K562 (cell line): Measurements from ENCODE around the gene SV2C. TPM values are rescaled to one million over a fixed set of nuclear protein-coding genes. Genes with fewer than 3 reads are reported as not detected.

Source experiments
- ATAC-seq: fragments of 200-7000 bp; cut with Tn5 transposase; 3 replicates; pipeline ENCODE4 v1.9.1; 2020; ENCODE audit warnings: moderate library complexity
- BruUV-seq: library from RNA; stranded (reverse); fragments of 400-500 nt; replicated peaks from 2 replicates; lab custom pipeline; 2021; lab: Mats Ljungman, UMichigan
- CTCF ChIA-PET: fragments of 300-600 bp; formaldehyde crosslinking; extraction: SDS; loops from one replicate; lab custom pipeline; 2021; ENCODE audit warnings: low intra/inter-chr PET ratio; lab: Yijun Ruan, JAX
- POLR2A ChIA-PET: fragments of 300-600, 350-650 bp; sonication (Branson Sonifier 250); formaldehyde crosslinking; extraction: SDS; loops from one replicate; lab custom pipeline; 2021; ENCODE audit warnings: antibody characterized with exemption, inconsistent platforms; lab: Yijun Ruan, JAX
- DNase-seq, 4 experiments: peaks; one replicate each; pipeline versions ENCODE4 v3.0.0 to v3.0.0-alpha.2; 2011 to 2018; ENCODE audit warnings: low spot score in 3 of 4, mixed read lengths in 3 of 4; ENCODE audit errors: extremely low read depth in 1 of 4
- FAIRE-seq: peaks from 2 replicates; lab custom pipeline; 2011; peaks lifted over from hg19 to GRCh38; lab: Jason Lieb, UNC
- H2AFZ ChIP-seq: 2 replicates; pipeline ENCODE4 v1.6.0; 2011; ENCODE audit warnings: low read depth, low read length, control low read depth, inconsistent platforms
- H3K27ac ChIP-seq: fragments of 200-600 bp; 3 replicates; pipeline ENCODE4 v1.8.0; 2011; ENCODE audit warnings: low read depth, mild to moderate bottlenecking, control low read depth, inconsistent platforms, low read length, moderate library complexity, mixed read lengths; ENCODE audit errors: extremely low read depth
- H3K27me3 ChIP-seq, 2 experiments: fragments of 300-600 bp in 1 of 2; 2 replicates in 1 of 2; 3 replicates in 1 of 2; pipeline versions ENCODE4 v1.6.0 to v1.8.0; 2011; ENCODE audit warnings: inconsistent platforms in 2 of 2, low read length in 2 of 2, mild to moderate bottlenecking in 1 of 2, mixed read lengths in 1 of 2, moderate library complexity in 1 of 2; ENCODE audit not compliant: control insufficient read depth in 2 of 2, insufficient read depth in 2 of 2
- H3K36me3 ChIP-seq: fragments of 300-600 bp; 3 replicates; pipeline ENCODE4 v1.8.0; 2011; ENCODE audit warnings: mild to moderate bottlenecking, low read length, inconsistent platforms; ENCODE audit not compliant: control insufficient read depth, insufficient read depth
- H3K4me1 ChIP-seq, 2 experiments: fragments of 200-600 bp in 1 of 2; replicated peaks in 1 of 2; 2 replicates in 1 of 2; 3 replicates in 1 of 2; pipeline versions ENCODE4 v1.5.1 to v1.8.0; 2011; ENCODE audit warnings: inconsistent platforms in 2 of 2, low read length in 2 of 2, mild to moderate bottlenecking in 1 of 2, mixed read lengths in 1 of 2, moderate library complexity in 1 of 2; ENCODE audit not compliant: control insufficient read depth in 2 of 2, insufficient read depth in 2 of 2
- H3K4me2 ChIP-seq: 2 replicates; pipeline ENCODE4 v1.6.1; 2011; ENCODE audit warnings: low read length, control low read depth, inconsistent platforms, mixed read lengths; ENCODE audit not compliant: insufficient read depth
- H3K4me3 ChIP-seq: fragments of 200-600 bp; sonication (generic), shearing (Covaris generic); 2 replicates; pipeline ENCODE4 v1.5.1; 2016; ENCODE audit warnings: control low read depth, inconsistent platforms
- H3K79me2 ChIP-seq: fragments of 200-600 bp; 3 replicates; pipeline ENCODE4 v1.8.0; 2011; ENCODE audit warnings: low read length, inconsistent platforms; ENCODE audit not compliant: control insufficient read depth, insufficient read depth
- H3K9ac ChIP-seq, 2 experiments: 2 replicates each; pipeline versions ENCODE4 v1.6.0 to v1.6.1; 2011; ENCODE audit warnings: low read depth in 2 of 2, low read length in 2 of 2, control low read depth in 1 of 2, inconsistent platforms in 1 of 2, mild to moderate bottlenecking in 1 of 2, mixed read lengths in 1 of 2; ENCODE audit not compliant: insufficient read depth in 1 of 2
- H3K9me1 ChIP-seq: one replicate; pipeline ENCODE4 v1.6.0; 2011; ENCODE audit warnings: inconsistent platforms, mild to moderate bottlenecking, low read length, moderate library complexity; ENCODE audit not compliant: control insufficient read depth, insufficient read depth
- H3K9me3 ChIP-seq: replicated peaks from 2 replicates; pipeline ENCODE4 v1.5.1; 2011; ENCODE audit warnings: low read depth, low read length, inconsistent platforms; ENCODE audit not compliant: control insufficient read depth, insufficient read depth
- H4K20me1 ChIP-seq: replicated peaks from 2 replicates; pipeline ENCODE4 v1.6.1; 2011; ENCODE audit warnings: low read length, inconsistent platforms, mixed read lengths; ENCODE audit not compliant: control insufficient read depth, insufficient read depth
- CEBPG ChIP-seq, 3 experiments: fragments of 200-800 bp in 1 of 3; sonication (Bioruptor generic) in 1 of 3; sonication (generic) in 1 of 3; formaldehyde crosslinking in 1 of 3; IDR thresholded peaks in 2 of 3; conservative IDR thresholded peaks in 1 of 3; 2 replicates each; pipeline versions ENCODE4 v1.6.1 to v1.8.0; 2016 to 2022; ENCODE audit warnings: missing compliant biosample characterization in 2 of 3, missing genetic modification characterization in 2 of 3, mild to moderate bottlenecking in 1 of 3, missing genetic modification reagents in 1 of 3
- GABPB2 ChIP-seq: fragments of 250-450 bp; sonication (Bioruptor Pico); conservative IDR thresholded peaks from 2 replicates; pipeline ENCODE4 v1.5.1; 2021; ENCODE audit warnings: mild to moderate bottlenecking
- HMG20A ChIP-seq: fragments of 450-650 bp; formaldehyde crosslinking; conservative IDR thresholded peaks from 2 replicates; pipeline ENCODE4 v1.4.0; 2020; ENCODE audit warnings: mild to moderate bottlenecking, mixed read lengths
- SREBF2 ChIP-seq: sonication (generic); formaldehyde crosslinking; IDR thresholded peaks from 2 replicates; pipeline ENCODE4 v1.4.0; 2020; ENCODE audit warnings: mild to moderate bottlenecking, missing genetic modification reagents
- SRSF3 ChIP-seq: fragments of 200-400 bp; formaldehyde crosslinking; IDR thresholded peaks from 2 replicates; pipeline ENCODE4 v1.6.1; 2016; ENCODE audit warnings: mild to moderate bottlenecking, low read length, moderate library complexity; ENCODE audit not compliant: insufficient read depth
- TBP ChIP-seq: optimal IDR thresholded peaks from 2 replicates; pipeline ENCODE3; 2011; ENCODE audit warnings: low read depth, low read length, improper control_type of control experiment
- ZNF384 ChIP-seq: IDR thresholded peaks from 2 replicates; pipeline ENCODE4 v1.6.1; 2012; ENCODE audit warnings: low read depth, low read length, improper control_type of control experiment
- WGBS: fragments of 100-300 bp; shearing (Covaris generic); methylation state at CpG from one replicate; pipeline ENCODE4 v1.1.6; 2016; ENCODE audit warnings: low coverage, mixed read lengths; ENCODE audit not compliant: insufficient coverage; ENCODE audit errors: missing lambda C conversion rate; 5-methylcytosine and 5-hydroxymethylcytosine counted together
- in situ Hi-C: fragments of 300-500 bp; cut with MboI; formaldehyde crosslinking; loops from 4 replicates; pipeline ENCODE4 v1.15.0; 2018; ENCODE audit warnings: inconsistent platforms, mixed read lengths
- intact Hi-C: fragments of 100-400 bp; cut with micrococcal nuclease; formaldehyde crosslinking; loops from 2 replicates; pipeline ENCODE4 v1.14.2; 2022
- polyA plus RNA-seq, 8 experiments: library from polyadenylated mRNA; depleted of rRNA in 4 of 8; stranded (reverse) in 5 of 8; unstranded in 3 of 8; fragments of >200 nt; fragmentation: Nextera tagmentation in 2 of 8; fragmentation: Illumina TruSeq in 1 of 8; extraction: Ambion mirVana in 2 of 8; extraction: Trizol in 1 of 8; gene quantifications; 2 replicates each; pipeline versions ENCODE4 v1.2.1 to v1.2.3, GENCODE V29; 2011 to 2014; ENCODE audit warnings: inconsistent platforms in 1 of 8, missing spikeins in 1 of 8
- total RNA-seq, 7 experiments: library from RNA; depleted of rRNA in 6 of 7; stranded (reverse); fragments of >200 nt in 6 of 7; fragmentation: Illumina TruSeq in 2 of 7; extraction: Trizol in 2 of 7; gene quantifications; 2 replicates each; pipeline versions ENCODE4 v1.2.1 to v1.2.3, GENCODE V29; 2011 to 2021; ENCODE audit warnings: low replicate concordance in 1 of 7
- TF ChIP-seq, protein P1 (sequence below): fragments of 250-450 bp; sonication (Bioruptor Pico); IDR thresholded peaks from 2 replicates; pipeline ENCODE4 v1.4.0; 2020; ENCODE audit warnings: mild to moderate bottlenecking, moderate library complexity
- TF ChIP-seq, protein P2 (sequence below): fragments of 250-450 bp; sonication (Bioruptor Pico); IDR thresholded peaks from 2 replicates; pipeline ENCODE4 v1.8.0; 2022; ENCODE audit warnings: moderate library complexity, mild to moderate bottlenecking, inconsistent platforms
- TF ChIP-seq, protein P3 (sequence below): fragments of 250-450 bp; sonication (Bioruptor Pico); IDR thresholded peaks from 2 replicates; pipeline ENCODE4 v1.6.1; 2021; ENCODE audit warnings: mild to moderate bottlenecking
- TF ChIP-seq, protein P4 (sequence below): fragments of 450-650 bp; IDR thresholded peaks from 2 replicates; pipeline ENCODE4 v1.6.1; 2017; ENCODE audit warnings: antibody characterized with exemption
- TF ChIP-seq, protein P5 (sequence below): sonication (generic); formaldehyde crosslinking; IDR thresholded peaks from 2 replicates; pipeline ENCODE4 v1.8.1; 2022; ENCODE audit warnings: missing genetic modification reagents

Gene SV2C
- total and polyA plus RNA-seq, 9 of the 15 experiments (the other 6 are each of a cell fraction or from before 2014, with no cell fraction given), result 0.05 TPM; not detected in 8

DNA sequence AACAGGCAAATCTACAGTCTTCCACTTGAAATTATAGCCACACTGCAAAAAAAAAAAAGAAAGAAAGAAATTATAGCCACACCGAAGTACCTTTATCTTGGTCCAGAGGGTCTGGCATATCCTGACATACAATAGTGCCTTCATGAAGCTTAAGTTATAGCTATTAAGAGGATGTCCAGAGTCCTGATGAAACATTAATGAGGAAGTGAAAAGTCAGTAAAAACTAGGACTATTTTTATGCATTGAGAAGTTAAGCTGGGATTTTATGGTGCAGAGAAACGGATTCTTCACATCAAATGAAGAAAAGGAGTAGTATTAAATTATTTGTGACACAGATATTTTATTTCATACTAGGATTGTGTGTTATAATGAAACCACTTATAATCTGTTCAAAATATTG is 123.9 kb downstream of the SV2C start:
- Histone ChIP-seq H4K20me1 (no peaks in the 10 kb centered on the region), H3K79me2 (no peaks in the 10 kb centered on the region), H3K27me3 (no peaks in the 10 kb centered on the region), H3K4me1 (no peaks in the 10 kb centered on the region), H3K9ac (no peak overlapping the region), H3K9me3 (0 out of 2 replicates have a peak, but pooled peaks cover 3% of the 10 kb centered on the region), H3K9me1 (no peaks in the 10 kb centered on the region), H3K36me3 (no peaks in the 10 kb centered on the region), H3K27ac (no peak overlapping the region), H3K4me3 (no peak overlapping the region), H2AFZ (no peak overlapping the region), H3K4me2 (no peak overlapping the region)
- FAIRE-seq (no peak), DNase-seq (no peak), ATAC-seq (no peak)
- POLR2A ChIA-PET, result interaction anchor here (0.9 kb wide), 1 partner anchor 9 kb away, joined by 3 read pairs; no protein-coding TSS in a partner anchor
- WGBS, result 0% methylated on average over 2 of the region's 2 CpGs
- TF ChIP-seq SREBF2 (CRISPR knock-in tag) (no peak), GABPB2 (no peak), HMG20A (CRISPR knock-in tag) (no peak), CEBPG (CRISPR knock-in tag; IDR thresholded peaks at IDR 0.05) (no peak), CEBPG (tag; conservative IDR thresholded peaks at IDR 0.05 in 1 of 2, IDR thresholded peaks at IDR 0.05 in 1 of 2) (no peak), ZNF384 (no peak), SRSF3 (no peak), TBP (no peak)
- TF ChIP-seq, protein P1, sequence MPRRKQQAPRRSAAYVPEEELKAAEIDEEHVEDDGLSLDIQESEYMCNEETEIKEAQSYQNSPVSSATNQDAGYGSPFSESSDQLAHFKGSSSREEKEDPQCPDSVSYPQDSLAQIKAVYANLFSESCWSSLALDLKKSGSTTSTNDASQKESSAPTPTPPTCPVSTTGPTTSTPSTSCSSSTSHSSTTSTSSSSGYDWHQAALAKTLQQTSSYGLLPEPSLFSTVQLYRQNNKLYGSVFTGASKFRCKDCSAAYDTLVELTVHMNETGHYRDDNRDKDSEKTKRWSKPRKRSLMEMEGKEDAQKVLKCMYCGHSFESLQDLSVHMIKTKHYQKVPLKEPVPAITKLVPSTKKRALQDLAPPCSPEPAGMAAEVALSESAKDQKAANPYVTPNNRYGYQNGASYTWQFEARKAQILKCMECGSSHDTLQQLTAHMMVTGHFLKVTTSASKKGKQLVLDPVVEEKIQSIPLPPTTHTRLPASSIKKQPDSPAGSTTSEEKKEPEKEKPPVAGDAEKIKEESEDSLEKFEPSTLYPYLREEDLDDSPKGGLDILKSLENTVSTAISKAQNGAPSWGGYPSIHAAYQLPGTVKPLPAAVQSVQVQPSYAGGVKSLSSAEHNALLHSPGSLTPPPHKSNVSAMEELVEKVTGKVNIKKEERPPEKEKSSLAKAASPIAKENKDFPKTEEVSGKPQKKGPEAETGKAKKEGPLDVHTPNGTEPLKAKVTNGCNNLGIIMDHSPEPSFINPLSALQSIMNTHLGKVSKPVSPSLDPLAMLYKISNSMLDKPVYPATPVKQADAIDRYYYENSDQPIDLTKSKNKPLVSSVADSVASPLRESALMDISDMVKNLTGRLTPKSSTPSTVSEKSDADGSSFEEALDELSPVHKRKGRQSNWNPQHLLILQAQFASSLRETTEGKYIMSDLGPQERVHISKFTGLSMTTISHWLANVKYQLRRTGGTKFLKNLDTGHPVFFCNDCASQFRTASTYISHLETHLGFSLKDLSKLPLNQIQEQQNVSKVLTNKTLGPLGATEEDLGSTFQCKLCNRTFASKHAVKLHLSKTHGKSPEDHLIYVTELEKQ (CRISPR knock-in tag), result no peak
- TF ChIP-seq, protein P2, sequence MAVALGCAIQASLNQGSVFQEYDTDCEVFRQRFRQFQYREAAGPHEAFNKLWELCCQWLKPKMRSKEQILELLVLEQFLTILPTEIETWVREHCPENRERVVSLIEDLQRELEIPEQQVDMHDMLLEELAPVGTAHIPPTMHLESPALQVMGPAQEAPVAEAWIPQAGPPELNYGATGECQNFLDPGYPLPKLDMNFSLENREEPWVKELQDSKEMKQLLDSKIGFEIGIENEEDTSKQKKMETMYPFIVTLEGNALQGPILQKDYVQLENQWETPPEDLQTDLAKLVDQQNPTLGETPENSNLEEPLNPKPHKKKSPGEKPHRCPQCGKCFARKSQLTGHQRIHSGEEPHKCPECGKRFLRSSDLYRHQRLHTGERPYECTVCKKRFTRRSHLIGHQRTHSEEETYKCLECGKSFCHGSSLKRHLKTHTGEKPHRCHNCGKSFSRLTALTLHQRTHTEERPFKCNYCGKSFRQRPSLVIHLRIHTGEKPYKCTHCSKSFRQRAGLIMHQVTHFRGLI, result no peak
- TF ChIP-seq, protein P3, sequence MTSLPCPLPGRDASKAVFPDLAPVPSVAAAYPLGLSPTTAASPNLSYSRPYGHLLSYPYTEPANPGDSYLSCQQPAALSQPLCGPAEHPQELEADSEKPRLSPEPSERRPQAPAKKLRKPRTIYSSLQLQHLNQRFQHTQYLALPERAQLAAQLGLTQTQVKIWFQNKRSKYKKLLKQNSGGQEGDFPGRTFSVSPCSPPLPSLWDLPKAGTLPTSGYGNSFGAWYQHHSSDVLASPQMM (CRISPR knock-in tag), result no peak
- TF ChIP-seq, protein P4, sequence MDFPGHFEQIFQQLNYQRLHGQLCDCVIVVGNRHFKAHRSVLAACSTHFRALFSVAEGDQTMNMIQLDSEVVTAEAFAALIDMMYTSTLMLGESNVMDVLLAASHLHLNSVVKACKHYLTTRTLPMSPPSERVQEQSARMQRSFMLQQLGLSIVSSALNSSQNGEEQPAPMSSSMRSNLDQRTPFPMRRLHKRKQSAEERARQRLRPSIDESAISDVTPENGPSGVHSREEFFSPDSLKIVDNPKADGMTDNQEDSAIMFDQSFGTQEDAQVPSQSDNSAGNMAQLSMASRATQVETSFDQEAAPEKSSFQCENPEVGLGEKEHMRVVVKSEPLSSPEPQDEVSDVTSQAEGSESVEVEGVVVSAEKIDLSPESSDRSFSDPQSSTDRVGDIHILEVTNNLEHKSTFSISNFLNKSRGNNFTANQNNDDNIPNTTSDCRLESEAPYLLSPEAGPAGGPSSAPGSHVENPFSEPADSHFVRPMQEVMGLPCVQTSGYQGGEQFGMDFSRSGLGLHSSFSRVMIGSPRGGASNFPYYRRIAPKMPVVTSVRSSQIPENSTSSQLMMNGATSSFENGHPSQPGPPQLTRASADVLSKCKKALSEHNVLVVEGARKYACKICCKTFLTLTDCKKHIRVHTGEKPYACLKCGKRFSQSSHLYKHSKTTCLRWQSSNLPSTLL, result no peak
- TF ChIP-seq, protein P5, sequence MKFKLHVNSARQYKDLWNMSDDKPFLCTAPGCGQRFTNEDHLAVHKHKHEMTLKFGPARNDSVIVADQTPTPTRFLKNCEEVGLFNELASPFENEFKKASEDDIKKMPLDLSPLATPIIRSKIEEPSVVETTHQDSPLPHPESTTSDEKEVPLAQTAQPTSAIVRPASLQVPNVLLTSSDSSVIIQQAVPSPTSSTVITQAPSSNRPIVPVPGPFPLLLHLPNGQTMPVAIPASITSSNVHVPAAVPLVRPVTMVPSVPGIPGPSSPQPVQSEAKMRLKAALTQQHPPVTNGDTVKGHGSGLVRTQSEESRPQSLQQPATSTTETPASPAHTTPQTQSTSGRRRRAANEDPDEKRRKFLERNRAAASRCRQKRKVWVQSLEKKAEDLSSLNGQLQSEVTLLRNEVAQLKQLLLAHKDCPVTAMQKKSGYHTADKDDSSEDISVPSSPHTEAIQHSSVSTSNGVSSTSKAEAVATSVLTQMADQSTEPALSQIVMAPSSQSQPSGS (CRISPR knock-in tag), result no peak
- in situ Hi-C loops (no loop called here), intact Hi-C loops (no loop called here)
- BruUV-seq, result no TSS peak
- CTCF ChIA-PET, result no interaction called here
